ENCODE results near the gene PLIN5.
A peak's percentile ranks its signal among the peaks of the same experiment; 100 is the strongest.

Gene PLIN5

GRCh38 chr19:4534836-4535658, at the start of gene PLIN5:
Gene PLIN5, minus strand, starts transcription at chr19:4535224. Its CDS starts 1,150 bp downstream, at chr19:4534074.
- no peak within 1 kb of the TSS for H3K27ac ChIP-seq (ENCODE audit: low read length)
- H3K36me3 ChIP-seq (ENCODE audit: control insufficient read depth in 1 of 2, insufficient read depth in 2 of 2, low read length in 2 of 2): no peaks in the 10 kb centered on the region
- peak within 1 kb of the TSS in 1 of 2 donors; percentile 45 for H3K4me3 ChIP-seq (ENCODE audit: low read depth in 1 of 2, low read length in 2 of 2)
- H3K27me3 ChIP-seq (ENCODE audit: low read depth, low read length): no peaks in the 10 kb centered on the region
- H3K4me1 ChIP-seq (ENCODE audit: control insufficient read depth in 1 of 2, insufficient read depth in 2 of 2, low read length in 2 of 2): peaks cover 0 to 10% of the 10 kb centered on the region in 2 donors
- no peaks in the 10 kb centered on the region for H3K9me3 ChIP-seq (ENCODE audit: control insufficient read depth in 1 of 2, low read length in 2 of 2)

GRCh38 chr19:4583961-4584669, 49.1 kb upstream of the PLIN5 start:
- Histone ChIP-seq H3K9me3 (ENCODE audit: control insufficient read depth in 1 of 2, low read length in 2 of 2) (no peaks in the 10 kb centered on the region), H3K4me3 (ENCODE audit: low read depth in 1 of 2, low read length in 2 of 2) (peak overlapping the region in 1 of 2 donors; percentile 58), H3K27me3 (ENCODE audit: low read depth, low read length) (peaks cover 26% of the 10 kb centered on the region), H3K4me1 (ENCODE audit: control insufficient read depth in 1 of 2, insufficient read depth in 2 of 2, low read length in 2 of 2) (peaks cover 0 to 22% of the 10 kb centered on the region in 2 donors), H3K27ac (ENCODE audit: low read length) (no peak overlapping the region), H3K36me3 (ENCODE audit: control insufficient read depth in 1 of 2, insufficient read depth in 2 of 2, low read length in 2 of 2) (no peaks in the 10 kb centered on the region)

GRCh38 chr19:4582980-4583842, 48.2 kb upstream of the PLIN5 start:
- H3K9me3 ChIP-seq (ENCODE audit: control insufficient read depth in 1 of 2, low read length in 2 of 2): no peaks in the 10 kb centered on the region
- H3K27me3 ChIP-seq (ENCODE audit: low read depth, low read length): peaks cover 26% of the 10 kb centered on the region
- no peaks in the 10 kb centered on the region for H3K36me3 ChIP-seq (ENCODE audit: control insufficient read depth in 1 of 2, insufficient read depth in 2 of 2, low read length in 2 of 2)
- no peak overlapping the region for H3K27ac ChIP-seq (ENCODE audit: low read length)
- H3K4me1 ChIP-seq (ENCODE audit: control insufficient read depth in 1 of 2, insufficient read depth in 2 of 2, low read length in 2 of 2): peaks cover 0 to 22% of the 10 kb centered on the region in 2 donors
- H3K4me3 ChIP-seq (ENCODE audit: low read depth in 1 of 2, low read length in 2 of 2): no peak overlapping the region

GRCh38 chr19:4581666-4582553, 46.9 kb upstream of the PLIN5 start:
- H3K4me1 ChIP-seq (ENCODE audit: control insufficient read depth in 1 of 2, insufficient read depth in 2 of 2, low read length in 2 of 2): peaks cover 0 to 22% of the 10 kb centered on the region in 2 donors
- no peak overlapping the region for H3K27ac ChIP-seq (ENCODE audit: low read length)
- no peak overlapping the region for H3K4me3 ChIP-seq (ENCODE audit: low read depth in 1 of 2, low read length in 2 of 2)
- H3K9me3 ChIP-seq (ENCODE audit: control insufficient read depth in 1 of 2, low read length in 2 of 2): no peaks in the 10 kb centered on the region
- no peaks in the 10 kb centered on the region for H3K36me3 ChIP-seq (ENCODE audit: control insufficient read depth in 1 of 2, insufficient read depth in 2 of 2, low read length in 2 of 2)
- H3K27me3 ChIP-seq (ENCODE audit: low read depth, low read length): peaks cover 26% of the 10 kb centered on the region

GRCh38 chr19:4580961-4581665, 46.1 kb upstream of the PLIN5 start:
- no peak overlapping the region for H3K27ac ChIP-seq (ENCODE audit: low read length)
- no peaks in the 10 kb centered on the region for H3K9me3 ChIP-seq (ENCODE audit: control insufficient read depth in 1 of 2, low read length in 2 of 2)
- no peaks in the 10 kb centered on the region for H3K36me3 ChIP-seq (ENCODE audit: control insufficient read depth in 1 of 2, insufficient read depth in 2 of 2, low read length in 2 of 2)
- peaks cover 0 to 22% of the 10 kb centered on the region in 2 donors for H3K4me1 ChIP-seq (ENCODE audit: control insufficient read depth in 1 of 2, insufficient read depth in 2 of 2, low read length in 2 of 2)
- H3K27me3 ChIP-seq (ENCODE audit: low read depth, low read length): peaks cover 22% of the 10 kb centered on the region
- H3K4me3 ChIP-seq (ENCODE audit: low read depth in 1 of 2, low read length in 2 of 2): peak overlapping the region in 1 of 2 donors; percentile 34

- peaks cover 17% of the 10 kb centered on the region for H3K27me3 ChIP-seq (ENCODE audit: low read depth, low read length)
- H3K9me3 ChIP-seq (ENCODE audit: control insufficient read depth in 1 of 2, low read length in 2 of 2): no peaks in the 10 kb centered on the region
- H3K4me1 ChIP-seq (ENCODE audit: control insufficient read depth in 1 of 2, insufficient read depth in 2 of 2, low read length in 2 of 2): peaks cover 0 to 22% of the 10 kb centered on the region in 2 donors
- H3K4me3 ChIP-seq (ENCODE audit: low read depth in 1 of 2, low read length in 2 of 2): peak overlapping the region in 1 of 2 donors; percentile 31
- H3K36me3 ChIP-seq (ENCODE audit: control insufficient read depth in 1 of 2, insufficient read depth in 2 of 2, low read length in 2 of 2): no peaks in the 10 kb centered on the region
- no peak overlapping the region for H3K27ac ChIP-seq (ENCODE audit: low read length)
Observed at GRCh38 chr19:4580021-4580901, 45.2 kb upstream of the PLIN5 start.

- H3K36me3 ChIP-seq (ENCODE audit: control insufficient read depth in 1 of 2, insufficient read depth in 2 of 2, low read length in 2 of 2): no peaks in the 10 kb centered on the region
- H3K27ac ChIP-seq (ENCODE audit: low read length): no peak overlapping the region
- no peak overlapping the region for H3K4me3 ChIP-seq (ENCODE audit: low read depth in 1 of 2, low read length in 2 of 2)
- H3K27me3 ChIP-seq (ENCODE audit: low read depth, low read length): peaks cover 8% of the 10 kb centered on the region
- H3K4me1 ChIP-seq (ENCODE audit: control insufficient read depth in 1 of 2, insufficient read depth in 2 of 2, low read length in 2 of 2): peaks cover 0 to 15% of the 10 kb centered on the region in 2 donors
- no peaks in the 10 kb centered on the region for H3K9me3 ChIP-seq (ENCODE audit: control insufficient read depth in 1 of 2, low read length in 2 of 2)
Observed at GRCh38 chr19:4579389-4579788, 44.4 kb upstream of the PLIN5 start.

GRCh38 chr19:4578552-4579248, 43.7 kb upstream of the PLIN5 start:
- no peaks in the 10 kb centered on the region for H3K9me3 ChIP-seq (ENCODE audit: control insufficient read depth in 1 of 2, low read length in 2 of 2)
- peaks cover 6% of the 10 kb centered on the region for H3K27me3 ChIP-seq (ENCODE audit: low read depth, low read length)
- peaks cover 0 to 8% of the 10 kb centered on the region in 2 donors for H3K4me1 ChIP-seq (ENCODE audit: control insufficient read depth in 1 of 2, insufficient read depth in 2 of 2, low read length in 2 of 2)
- H3K4me3 ChIP-seq (ENCODE audit: low read depth in 1 of 2, low read length in 2 of 2): no peak overlapping the region
- H3K36me3 ChIP-seq (ENCODE audit: control insufficient read depth in 1 of 2, insufficient read depth in 2 of 2, low read length in 2 of 2): no peaks in the 10 kb centered on the region
- no peak overlapping the region for H3K27ac ChIP-seq (ENCODE audit: low read length)
